ENCODE results near the gene ZNF688.
"Not testable (repeated sequence)": the region's sequence is repeated elsewhere in the genome, so short reads cannot be mapped to it uniquely, and the experiment has no call there.

The ZNF688 gene

DNA sequence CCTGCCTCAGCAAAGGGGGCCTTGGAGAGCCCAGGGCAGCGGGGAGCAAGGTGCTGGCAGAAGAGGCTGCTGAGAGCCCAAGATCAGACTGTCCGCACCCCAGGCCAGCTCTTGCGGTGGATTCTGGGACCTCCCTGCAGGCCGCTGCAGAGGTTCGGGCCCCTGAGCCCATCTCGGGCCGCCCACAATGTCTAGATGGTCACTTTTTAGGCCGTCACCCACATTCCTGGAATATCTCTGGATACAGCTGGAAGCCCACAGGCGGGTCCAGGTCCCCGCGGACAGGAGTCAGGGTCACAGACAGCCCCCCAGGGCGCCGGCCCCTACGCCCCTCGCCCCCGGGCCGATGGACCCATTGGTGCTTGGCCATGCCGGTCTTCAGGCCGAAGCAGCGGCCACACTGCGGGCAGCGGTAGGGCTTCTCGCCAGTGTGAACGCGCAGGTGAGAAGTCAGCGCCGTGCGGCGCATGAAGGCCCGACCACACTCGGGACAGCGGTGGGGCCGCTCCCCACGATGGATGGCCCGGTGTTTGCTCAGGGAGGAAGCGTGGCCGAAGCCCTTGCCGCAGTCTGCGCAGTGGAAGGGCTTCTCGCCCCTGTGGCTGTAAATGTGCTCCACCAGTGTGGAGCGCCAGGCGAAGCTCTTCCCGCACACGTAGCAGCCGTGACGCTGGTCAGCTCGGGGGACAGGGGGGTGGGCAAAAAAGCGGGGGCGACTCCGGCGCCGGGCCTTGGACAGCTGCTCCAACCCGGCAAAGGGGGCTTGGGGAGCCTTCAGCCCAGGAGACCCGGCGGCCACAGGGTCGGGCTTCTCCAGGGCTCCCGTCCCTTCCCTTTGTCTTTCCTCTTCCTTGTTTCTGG lies 39.0 kb downstream of the ZNF688 start:
- DNase-seq: no peak

DNA sequence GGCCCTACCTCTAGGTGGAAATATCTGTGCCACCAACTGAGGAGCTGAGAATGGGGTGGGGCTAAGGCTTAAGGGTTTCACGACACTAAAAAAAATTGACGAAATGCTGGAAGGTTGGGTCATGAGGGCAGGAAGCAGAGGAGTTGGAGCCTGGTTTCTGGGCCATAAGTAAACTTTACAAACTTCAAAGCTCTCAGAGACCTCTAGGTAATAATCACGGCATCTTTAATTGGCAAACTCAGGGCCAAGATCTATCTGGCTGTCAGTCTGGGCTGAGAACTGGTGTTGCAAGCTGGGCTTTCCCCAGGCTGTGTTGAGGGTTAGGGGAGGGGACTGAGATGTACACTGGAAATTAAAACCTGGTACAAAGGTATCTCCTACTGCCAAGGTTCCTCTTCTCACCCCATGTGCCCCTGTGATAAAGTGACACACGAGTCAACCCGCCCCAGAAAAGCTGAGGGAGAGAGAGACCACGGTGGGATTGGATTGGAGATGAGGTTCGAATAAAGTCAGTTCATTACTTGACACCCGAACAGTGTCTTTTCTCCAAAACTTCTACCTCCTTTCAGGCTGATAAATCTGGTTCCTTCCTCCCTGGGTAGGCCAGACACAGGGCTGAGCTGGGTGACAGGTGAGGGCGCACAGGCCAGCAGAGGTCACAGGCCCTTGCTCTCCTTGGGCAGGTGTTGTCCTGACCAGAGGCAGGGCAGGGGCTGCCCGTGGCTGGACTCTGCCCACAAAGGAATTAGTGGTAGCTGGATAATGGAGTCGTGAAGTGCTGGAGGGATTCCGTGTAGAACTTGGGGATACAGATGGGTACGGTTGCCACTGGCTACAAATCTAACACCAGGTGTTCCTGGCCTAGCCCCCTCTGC lies 41.1 kb downstream of the ZNF688 start:
- no peak for DNase-seq

DNA sequence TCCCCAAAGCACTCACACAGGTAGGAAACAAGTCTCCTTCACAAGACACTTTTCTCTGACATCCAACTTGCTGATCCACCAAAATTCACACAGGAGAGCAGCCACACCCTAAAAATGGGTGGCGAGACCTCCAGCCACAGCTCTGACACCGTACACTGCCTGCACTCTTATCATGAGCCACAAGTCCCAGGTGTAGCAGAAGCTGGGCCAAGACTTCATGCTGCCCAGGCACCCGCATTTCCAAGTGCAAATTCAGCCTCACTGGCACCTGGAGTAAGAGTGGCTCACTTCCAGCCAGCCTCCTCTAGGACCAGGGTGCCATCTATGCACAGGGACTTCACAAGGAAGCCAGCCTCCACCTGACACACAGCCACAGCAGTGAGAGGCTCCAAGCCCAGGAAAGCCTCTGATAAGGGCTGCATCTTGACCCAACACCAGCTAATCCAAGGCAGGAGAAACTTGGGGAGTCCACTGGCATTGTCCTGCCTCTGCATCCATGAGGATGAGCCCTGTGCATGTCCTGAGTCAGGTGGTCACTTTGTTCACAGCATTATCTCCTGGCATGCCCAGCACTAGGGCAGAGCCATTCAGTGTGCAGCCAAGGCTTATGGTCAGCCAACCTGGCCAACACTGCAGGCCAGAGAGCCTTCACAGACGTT lies 42.6 kb downstream of the ZNF688 start:
- no peak for DNase-seq

DNA sequence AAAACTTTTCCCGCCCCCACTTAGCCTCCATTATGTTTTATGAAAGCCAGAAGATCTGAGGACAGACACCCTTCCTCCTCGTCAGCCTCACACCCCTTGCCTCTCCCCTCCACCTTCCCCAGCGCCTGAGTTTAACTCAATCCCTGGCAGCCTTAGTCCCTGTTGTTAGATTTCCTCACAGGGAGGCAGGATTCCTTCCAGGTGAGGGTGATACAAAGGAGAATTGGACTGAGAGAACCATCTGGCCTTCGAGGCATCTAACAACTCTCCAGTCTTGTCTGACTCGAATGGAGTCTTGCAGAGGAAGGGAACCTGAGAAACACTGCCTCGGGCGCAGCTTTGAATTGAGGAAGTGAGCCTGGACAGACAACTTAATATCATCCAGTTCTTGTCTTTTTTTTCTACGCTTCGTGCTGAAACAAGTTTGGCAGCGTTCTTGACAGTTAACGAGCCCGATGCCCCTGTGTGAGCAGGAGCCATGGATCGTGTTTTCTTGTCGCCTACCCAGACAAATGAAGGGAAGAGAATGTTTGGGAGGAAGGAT lies 43.8 kb downstream of the ZNF688 start:
- DNase-seq: peak; percentile 65

DNA sequence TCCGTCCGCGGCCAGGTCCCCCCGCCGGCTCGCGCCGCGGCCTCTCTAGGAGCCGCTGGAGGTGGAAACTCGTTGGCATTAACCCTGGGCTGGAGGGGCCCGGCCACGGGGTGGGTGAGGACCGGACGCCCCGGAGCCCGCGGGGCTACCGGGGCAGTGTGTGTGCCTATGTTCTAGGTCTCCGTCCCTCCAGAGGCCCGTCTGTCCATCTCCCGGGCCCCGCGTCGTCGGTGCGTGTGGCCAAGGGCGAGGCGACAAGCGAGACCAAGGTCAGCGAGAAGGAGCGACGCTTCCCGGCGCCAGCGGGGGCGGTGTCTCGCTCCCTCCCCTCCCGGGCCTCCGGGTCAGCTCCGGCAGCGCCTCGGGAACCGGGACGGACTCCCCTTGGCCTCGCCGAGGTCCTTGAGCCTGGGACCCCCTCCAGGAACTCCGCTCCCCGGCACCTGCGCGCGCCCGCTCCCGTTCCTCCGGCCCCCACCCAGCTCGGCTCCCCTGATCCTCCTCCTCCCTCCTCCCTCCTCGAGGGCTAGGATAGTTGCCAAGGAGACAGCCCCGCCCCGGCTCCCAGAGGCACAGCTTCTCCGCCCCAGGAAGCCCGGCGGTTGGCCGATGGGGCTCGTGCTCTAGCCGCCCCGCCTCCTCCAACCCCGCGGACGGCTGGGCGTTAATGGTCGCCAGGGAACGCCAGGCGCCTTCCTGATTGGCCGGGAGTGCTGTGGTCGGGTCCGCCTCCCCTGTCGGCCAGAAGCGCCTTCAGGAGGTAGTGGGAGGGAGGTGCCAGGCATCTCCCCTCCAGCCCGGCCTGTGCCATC lies 44.5 kb downstream of the ZNF688 start:
- DNase-seq: peak; percentile 99

DNA sequence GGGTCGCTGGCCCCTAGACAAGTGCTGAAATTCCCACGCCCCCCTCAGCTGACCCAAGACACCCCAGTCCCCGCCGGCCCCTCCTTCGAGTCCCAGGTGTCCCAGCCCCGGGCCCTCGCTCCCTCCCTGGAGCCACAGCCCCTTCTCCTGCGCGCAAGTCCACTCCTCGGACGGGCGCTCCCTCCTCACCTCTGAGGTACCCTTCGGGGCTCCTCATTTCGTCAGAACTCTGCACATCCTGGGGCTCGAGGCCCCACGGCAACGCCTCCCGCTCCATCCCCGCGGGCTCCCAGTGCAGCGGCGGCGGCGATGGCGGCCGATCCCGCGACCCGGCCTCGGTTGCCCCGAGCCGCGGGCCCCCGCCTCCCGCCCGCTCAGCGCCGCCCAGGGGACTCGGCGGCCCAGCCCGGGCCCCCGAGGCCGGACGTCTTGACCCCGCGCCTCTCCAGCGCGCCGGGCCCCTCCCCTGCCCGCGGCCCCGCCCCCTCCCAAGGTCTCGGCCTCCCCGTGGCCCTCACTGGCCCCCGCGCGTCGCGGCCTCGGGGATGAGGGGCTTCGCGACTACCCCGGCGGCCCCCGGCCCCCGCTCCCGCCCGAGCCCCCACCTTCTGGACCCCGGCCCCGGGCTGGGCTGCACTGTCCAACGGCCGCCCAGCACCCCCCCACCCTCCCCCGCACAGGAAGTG lies 45.2 kb downstream of the ZNF688 start, which contains the start of gene ZNF768:
Gene ZNF768, minus strand, starts transcription at position 430 of the 686 bp plus-strand sequence. Its CDS starts 153 bp downstream, at position 277.
- peak; percentile 80 for DNase-seq

DNA sequence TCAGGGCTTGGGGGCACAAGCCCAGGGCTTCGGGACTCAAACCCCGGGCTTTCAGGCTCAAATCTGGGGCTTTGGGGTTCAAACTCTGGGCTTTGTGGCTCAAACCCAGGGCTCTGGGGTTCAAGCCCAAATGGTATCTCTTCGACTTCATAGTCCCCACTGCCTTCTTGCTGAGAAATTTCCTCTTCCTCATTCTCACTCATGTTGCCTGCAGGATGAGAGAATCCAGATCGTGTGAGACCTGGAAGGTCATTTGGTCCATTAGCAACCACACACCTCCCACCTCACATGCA lies 45.7 kb downstream of the ZNF688 start:
- no peak for DNase-seq

DNA sequence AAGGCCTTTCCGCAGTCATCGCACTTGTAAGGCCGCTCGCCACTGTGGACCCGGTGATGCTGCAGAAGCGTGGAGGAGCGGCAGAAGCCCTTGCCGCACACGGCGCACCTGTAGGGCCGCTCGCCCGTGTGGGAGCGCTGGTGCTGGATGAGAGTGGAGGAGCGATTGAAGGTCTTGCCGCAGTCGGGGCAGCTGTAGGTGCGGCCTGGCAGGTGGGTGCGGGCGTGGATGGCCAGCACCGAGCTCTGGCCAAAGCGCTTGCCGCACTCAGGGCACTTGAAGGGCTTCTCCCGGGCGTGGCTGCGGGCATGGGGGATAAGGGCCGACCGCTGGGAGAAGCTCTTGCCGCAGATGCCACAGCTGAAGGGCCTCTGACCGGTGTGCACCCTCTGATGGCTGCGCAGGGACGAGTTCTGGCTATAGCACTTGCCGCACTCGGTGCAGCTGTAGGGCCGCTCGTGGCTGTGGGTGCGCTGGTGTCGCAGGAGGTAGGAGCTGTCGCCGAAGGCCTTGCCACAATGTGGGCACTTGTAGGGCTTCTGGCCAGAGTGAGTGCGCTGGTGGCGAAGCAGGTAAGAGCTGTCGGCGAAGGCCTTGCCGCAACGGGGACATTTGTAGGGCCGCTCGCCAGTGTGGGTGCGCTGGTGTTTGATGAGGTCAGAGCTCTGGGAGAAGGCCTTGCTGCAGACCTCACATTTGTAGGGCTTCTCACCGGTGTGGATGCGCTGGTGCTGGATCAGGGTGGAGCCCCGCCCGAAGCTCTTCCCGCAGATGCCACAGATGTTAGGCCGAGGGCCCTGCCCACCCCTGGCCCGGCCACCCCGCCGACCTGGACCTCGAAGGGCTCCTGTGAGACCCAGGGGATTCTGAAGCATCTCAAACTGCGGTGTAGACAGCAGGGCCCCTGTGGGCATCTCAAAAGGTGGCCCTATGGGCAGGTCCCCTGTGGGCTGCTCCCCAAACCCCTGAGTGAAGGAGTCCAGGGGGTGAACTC lies 46.6 kb downstream of the ZNF688 start:
- DNase-seq: no peak

DNA sequence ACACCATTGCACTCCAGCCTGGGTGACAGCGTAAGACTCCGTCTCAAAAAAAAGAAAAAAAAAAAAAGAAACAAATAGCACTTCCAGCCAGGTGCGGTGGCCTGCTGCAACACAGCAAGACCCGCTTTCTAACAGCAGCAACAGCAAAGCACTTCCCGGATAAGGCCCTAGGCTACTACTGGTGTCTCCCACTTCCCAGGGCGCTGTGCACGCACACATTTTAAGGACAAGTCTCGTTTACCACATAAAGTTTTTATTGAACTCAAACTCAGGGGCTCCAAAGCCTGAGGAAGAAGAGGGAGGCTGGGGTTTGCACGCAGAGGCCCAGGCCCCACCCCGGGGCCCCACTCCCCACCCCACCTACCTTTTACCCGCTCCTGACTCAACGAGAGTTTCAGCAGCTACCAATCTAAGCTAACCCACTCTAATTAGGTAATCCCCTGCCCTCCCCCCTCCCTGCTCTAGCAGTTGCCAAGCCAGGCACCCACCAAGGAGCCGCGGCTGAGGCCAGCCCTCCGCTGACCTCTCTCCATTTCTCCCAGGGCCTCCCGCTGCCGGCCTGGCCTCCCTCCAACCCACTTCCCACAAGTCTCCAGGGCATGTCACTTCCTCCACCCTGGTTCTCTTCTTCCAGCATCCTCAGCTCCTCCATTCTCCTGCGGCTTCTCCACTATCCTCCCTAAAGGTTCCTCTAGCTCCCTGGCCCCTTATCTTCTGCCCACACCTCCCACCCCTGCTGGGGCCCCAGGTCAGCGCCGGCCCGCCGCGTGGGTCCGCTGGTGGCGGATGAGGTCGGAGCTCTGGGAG lies 47.5 kb downstream of the ZNF688 start:
- no peak for DNase-seq

DNA sequence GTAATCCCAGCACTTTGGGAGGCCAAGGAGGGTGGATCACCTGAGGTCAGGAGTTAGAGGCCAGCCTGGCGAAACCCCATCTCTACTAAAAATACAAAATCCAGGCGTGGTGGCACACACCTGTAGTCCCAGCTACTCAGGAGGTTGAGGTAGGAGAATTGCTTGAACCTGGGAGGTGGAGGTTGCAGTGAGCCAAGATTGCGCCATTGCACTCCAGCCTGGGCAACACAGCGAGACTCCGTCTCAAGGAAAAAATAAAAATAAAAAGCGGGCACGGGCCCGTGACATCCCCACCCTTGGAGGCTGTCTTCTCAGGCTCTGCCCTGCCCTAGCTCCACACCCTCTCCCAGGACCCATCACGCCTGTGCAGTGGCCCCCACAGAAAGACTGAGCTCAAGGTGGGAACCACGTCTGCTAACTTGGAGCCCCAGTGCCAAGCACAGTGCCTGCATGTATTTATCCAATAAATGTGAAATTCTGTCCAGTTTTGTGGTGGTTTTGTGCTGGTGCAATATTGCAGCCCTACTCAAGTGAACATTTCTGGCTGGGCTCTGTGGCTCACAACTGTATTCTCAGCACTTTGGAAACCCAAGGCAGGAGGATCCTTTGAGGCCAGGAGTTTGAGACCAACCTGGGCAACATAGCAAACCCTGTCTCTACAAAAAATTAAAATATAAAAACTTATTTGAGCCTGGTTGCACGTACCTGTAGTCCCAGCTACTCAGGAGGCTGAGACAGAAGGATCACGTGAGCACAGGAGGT lies 48.6 kb downstream of the ZNF688 start:
- DNase-seq: not testable (repeated sequence)

DNA sequence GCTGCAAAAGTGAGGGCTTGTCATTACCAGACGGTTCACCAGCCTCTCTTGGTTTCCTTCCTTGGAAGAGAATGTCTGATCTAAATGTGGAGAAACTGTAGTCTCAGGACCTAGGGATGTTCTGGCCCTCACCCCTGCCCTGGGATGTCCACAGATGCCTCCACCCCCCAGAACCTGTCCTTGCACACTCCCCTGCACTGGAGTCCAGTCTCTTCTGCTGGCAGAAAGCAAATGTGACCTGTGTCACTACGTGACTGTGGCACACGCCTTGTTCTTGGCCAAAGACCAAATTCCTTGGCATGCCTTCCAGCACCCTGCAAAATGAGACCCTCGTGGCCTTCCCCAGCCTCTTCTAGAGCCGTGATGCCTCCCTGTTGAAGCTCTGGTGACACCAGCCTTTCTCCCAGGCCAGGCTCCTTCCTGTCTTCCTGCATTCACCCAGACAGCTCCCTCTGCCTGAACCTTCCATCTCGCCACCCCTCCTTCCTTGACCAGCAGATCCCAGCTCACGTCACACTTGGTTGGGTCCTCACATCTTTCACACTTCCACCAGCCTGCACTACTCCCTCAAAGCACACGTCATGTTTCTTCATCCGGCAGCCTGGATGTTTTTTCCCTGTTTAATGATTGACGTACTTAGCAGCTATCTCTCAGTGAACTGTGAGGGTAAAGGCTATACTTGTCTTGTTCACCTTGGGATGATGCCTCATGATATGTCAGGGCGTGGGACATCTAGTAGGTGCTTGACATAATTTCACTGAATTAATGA lies 49.5 kb downstream of the ZNF688 start:
- DNase-seq: no peak

DNA sequence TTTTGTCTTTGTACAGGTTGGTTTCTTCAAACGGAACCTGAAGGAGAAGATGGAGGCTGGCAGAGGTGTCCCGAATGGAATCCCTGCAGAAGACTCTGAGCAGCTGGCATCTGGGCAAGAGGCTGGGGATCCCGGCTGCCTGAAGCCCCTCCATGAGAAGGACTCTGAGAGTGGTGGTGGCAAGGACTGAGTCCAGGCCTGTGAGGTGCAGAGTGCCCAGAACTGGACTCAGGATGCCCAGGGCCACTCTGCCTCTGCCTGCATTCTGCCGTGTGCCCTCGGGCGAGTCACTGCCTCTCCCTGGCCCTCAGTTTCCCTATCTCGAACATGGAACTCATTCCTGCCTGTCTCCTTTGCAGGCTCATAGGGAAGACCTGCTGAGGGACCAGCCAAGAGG lies 50.0 kb downstream of the ZNF688 start:
- no peak for DNase-seq
